ENCODE measurements around the gene OSGEP.
"Not testable (repeated sequence)": the region's sequence is repeated elsewhere in the genome, so short reads cannot be mapped to it uniquely, and the experiment has no call there.

OSGEP gene

DNA sequence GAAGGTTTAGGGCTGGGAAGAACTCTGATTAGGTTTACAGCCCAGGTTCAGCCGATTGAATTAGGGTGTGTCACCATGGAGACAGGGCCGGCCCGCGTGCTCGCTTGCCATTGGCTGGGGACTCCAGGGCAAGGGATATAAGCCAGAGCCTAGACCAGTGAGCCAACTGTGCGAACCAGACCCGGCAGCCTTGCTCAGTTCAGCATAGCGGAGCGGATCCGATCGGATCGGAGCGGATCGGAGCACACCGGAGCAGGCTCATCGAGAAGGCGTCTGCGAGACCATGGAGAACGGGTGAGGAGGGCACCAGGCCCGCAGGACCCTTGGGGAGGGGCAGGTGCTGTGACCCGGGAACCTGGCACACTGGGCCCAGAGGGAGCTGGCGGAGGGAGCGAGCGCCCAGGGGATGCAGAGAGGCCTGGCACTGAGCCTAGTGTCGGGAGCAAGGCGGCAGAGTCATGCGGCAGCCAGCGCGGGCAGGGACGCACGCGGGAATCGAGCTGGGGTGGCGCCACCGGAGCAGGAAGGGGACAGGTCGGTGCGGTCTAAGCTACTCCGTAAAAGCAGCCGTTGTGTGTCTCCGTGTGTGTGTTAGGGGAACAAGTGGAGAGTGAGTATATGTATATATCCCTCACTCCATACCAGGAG, 14.8 kb upstream of the OSGEP start, which contains the start of gene PNP:
Gene PNP, plus strand, starts transcription at position 165 of the 648 bp plus-strand sequence. Its CDS starts 119 bp downstream, at position 284.
- peak; percentile 94 for DNase-seq

DNA sequence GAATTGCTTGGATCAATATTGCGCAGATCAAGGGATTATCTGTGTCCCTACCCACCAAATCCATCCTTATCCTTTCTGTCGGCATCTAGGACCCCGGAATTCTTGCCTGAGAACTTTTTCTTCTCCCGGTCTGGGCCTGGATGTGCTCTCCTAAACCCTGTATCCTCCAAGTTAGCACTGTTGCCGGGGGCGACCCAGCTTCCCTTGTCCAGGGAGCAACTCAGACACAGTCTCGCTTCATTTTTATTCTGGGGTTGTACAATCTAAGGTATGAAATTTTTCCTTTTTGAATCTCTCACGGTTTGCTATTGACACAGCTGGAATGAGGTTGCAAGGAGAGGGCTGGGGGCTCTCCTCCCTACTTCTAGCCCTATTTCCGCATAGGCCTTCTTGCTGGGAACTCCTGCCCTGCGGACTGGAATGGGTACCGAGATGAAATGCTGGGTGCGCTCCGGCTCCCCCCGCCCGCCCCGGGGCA, 14.2 kb upstream of the OSGEP start:
- no peak for DNase-seq

DNA sequence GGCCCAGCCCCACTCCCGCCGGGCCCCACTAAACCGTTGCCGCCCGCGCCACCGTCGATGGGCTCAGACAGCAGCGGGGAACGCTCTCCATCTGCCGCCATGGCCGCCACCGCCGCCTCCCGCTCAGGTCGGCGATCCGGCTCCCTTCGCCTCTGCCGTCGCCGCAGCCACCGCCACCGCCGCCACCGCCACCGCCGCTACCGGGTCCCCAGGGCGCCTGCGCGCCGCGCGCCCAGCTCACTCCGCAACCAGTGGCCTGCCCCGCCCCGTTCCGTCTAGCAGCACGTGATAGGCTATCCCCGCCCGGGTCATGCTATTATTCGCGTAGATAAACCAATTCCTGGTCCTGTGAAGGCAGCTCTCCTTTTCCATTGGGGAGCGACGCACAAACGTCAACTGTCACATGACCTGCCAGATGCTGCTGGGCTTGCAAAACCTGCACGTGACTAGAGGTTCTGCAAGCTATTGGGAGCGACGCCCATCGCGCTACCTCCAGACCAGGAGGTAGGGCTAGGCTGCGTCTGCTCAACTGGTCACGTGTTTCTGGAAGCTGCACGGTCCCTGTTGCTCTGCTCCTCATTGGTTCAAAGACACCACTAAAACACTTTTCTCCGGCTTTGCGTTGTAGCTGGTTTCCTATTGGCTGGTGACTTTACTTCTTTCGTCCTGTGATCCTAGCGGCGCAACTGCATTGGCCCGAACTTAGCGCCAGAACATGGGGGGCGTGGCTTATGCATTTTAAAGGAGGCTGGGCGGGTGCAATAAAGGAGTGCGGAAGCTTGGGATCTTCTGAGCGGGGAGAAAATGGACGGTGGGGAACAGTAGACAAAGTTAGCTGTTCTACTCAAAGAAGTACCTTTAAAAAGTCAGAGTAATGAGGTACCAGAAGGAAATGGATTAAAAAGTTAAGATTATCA, 6.9 kb upstream of the OSGEP start, which contains the start of gene PIP4P1:
Gene PIP4P1, minus strand, starts transcription at position 210 of the 917 bp plus-strand sequence. Its CDS starts 109 bp downstream, at position 101.
- DNase-seq: peak; percentile 100

DNA sequence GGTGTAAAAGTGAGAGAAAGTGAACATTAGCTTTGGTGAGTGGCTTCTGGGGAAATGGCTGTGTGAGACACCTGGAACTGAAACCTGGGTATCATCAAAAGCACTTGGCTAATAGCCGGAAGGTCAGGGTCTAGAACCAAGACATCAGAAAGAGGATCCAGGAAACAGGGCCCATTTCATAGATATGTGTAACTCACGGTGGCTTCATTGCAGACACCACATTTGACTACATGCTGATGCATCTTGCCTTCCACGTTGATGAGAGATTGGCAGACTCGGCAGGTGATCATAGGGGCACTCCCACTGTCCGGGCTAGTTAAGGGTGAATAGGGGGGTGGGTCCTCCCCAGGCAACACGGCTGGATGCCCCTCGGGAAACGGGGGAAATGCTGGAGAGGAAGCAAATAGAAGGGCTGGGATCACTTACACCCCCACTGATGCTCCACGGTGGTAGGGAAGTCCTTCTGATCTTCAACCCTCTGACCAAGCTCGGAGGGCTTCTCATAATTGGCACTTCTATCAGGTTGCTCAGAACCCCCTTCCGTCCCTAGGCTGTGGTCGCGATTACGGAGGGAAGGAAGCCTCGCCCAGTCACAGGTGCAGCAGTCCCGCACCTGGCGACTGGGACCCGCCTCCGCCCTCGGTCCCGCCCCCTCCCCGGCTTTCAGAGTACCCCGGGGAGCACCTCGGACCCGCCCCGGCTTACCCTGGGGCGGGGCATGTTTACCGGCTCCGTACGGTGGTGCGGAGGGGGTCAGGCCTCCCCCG, 6.0 kb upstream of the OSGEP start:
- DNase-seq: peak; percentile 57

DNA sequence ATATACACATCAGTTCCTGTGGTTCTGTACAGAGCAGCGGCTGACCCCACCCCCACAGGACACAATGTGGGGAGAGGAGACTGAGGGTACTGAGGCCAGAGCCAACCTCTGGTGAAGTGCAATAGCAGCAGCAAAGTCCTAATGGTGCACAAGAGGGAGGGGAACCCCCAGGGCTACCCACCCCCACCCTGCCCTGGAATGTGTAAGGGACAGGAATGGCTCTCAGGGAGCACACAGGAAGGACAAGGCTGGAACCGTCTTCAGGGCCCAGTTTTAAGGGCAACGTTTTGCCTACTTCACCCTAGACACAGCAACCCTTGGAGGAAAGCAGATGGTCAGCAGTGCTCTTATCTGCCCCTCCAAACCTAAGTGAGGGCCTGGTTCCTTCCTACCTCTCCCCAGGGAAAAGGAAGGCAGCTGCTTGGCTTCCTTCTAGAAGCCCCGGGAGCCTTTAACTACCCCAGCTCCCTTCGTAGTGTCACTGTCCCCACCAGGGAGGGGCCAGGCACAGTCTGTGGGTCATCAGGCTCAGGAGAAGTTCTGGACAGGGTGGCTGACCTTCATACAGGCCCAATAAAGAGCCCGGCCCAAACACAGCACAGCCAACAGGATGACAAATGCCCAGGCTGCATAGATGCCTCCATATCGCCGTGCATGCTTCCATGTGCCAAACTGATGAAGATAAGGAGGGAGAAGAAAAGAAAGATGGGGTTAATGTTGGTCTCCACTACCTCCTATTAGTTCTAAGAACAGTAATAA, 3.6 kb upstream of the OSGEP start:
- DNase-seq: no peak

DNA sequence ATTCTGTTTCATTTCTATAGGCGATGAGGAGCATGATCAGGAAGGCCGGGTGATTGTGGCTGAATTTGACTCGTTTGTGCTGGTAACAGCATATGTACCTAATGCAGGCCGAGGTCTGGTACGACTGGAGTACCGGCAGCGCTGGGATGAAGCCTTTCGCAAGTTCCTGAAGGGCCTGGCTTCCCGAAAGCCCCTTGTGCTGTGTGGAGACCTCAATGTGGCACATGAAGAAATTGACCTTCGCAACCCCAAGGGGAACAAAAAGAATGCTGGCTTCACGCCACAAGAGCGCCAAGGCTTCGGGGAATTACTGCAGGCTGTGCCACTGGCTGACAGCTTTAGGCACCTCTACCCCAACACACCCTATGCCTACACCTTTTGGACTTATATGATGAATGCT, 2.4 kb upstream of the OSGEP start:
- DNase-seq: no peak

DNA sequence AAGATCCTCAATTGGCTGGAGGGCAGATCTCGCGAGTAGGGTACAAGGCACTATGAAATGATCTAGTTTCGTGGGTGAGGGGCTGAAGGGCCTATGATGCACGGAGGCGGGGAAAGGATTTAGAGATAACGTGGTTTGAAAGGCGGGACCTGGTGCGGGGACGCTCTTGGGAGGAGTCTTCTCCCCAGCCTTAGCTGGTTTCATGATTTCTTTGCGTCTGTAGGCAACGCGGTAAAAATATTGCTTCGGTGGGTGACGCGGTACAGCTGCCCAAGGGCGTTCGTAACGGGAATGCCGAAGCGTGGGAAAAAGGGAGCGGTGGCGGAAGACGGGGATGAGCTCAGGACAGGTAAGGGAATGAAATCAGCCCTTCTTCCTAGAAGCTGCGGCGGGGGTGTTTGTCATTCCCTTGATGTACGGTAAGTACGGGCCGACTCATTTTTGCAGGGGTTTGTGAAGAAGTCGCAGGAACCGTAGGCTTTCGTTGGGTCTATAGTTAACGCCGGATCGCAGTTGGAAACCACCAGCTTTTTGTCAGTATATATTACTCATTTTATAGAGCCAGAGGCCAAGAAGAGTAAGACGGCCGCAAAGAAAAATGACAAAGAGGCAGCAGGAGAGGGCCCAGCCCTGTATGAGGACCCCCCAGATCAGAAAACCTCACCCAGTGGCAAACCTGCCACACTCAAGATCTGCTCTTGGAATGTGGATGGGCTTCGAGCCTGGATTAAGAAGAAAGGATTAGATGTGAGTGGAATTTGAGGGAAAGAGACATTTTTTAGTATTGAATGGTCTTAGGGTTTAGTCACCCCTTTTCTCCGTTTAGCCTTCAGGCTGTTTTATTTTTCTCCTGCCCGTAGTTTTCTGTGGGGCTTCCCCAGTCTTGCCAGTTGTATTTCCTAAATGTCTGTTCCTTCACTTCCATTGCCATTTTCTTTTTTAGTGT, 1.0 kb upstream of the OSGEP start:
- DNase-seq: peak; percentile 24

DNA sequence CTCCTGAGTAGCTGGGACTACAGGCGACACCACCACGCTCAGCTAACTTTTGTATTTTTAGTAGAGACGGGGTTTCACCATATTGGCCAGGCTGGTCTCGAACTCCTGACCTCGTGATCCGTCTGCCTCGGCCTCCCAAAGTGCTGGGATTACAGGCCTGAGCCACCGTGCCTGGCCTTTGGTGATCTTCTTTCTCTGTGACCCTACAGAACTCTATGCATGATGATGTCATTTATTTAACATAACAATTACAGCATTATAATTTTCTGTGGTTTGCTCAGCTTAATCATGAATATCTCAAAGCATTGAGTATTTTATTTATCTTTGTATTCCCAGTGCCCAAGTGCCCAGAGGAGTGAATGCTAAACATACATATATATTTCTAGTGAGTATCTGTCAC, 1.8 kb downstream of the OSGEP start:
- DNase-seq: not testable (repeated sequence)

DNA sequence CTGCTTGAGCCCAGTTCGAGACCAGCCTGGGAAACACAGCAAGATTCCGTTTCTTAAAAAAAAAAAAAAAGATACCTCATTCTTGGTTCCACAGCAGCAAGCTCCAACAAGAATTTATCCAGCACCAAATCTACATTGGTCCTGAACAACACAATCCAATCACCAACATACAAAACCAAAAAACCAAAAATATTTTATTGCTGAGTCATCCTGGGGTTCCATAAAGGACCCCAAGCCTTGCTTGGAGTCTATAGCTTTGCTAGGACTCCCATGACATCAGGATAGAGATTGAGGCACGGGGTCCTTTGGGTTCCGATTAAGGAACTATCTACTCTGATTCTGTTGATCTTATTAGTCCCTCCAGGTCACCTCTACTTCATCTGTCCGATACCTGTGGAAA, 7.7 kb downstream of the OSGEP start:
- no peak for DNase-seq

DNA sequence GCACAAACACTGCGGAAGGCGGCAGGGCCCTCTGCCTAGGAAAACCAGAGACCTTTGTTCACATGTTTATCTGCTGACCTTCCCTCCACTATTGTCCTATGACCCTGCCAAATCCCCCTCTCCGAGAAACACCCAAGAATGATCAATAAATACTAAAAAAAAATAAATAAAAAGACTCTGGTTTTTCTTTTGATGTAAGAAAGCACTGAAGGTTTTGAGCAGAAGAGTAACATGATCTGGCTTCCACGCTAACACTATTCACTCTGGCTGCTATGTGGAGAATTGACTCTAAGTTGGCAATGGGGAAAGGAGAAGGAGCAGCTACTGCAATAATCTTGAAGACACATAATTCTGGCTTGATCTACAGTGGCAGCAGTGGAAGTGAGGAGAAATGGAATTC, 11.0 kb downstream of the OSGEP start:
- DNase-seq: not testable (repeated sequence)

DNA sequence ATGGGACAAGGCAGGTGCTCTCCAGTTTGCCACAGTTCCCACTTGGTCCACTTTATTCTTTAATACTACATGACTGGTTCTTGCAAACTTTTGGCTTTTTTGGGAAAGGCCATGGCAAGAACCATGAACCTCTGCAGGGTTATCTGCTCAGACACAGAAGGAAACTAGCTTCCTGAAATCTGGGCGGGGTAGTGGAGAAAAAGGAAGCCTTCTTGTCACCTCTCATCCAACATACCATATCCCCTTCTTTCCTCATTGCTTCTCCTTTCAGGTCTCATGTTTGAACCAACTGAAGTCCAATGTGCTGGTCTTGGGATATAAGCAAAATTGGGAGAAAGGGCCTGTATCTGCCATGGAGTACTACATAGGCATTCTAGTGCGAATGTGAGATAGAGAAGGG, 13.2 kb downstream of the OSGEP start:
- DNase-seq: no peak

DNA sequence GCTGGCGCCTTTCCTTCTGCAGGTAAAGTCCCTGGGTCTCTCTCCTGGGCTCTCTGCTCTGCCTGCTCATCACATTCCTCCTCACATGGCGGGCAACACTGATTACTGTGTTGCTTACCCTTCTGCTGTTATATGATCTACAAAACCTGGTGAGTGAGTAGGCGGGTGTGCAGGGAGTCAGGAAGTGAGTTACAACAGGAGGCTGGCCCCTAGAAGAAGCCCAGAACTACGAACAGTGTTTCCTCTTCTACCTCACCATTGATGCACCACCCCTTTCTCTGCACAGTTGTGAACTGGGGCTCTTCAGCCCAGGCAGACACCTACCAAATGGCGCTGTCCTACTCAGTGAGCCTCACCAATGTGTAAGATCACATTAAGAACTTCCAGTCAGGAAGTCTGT, 13.7 kb downstream of the OSGEP start:
- DNase-seq: peak; percentile 18

DNA sequence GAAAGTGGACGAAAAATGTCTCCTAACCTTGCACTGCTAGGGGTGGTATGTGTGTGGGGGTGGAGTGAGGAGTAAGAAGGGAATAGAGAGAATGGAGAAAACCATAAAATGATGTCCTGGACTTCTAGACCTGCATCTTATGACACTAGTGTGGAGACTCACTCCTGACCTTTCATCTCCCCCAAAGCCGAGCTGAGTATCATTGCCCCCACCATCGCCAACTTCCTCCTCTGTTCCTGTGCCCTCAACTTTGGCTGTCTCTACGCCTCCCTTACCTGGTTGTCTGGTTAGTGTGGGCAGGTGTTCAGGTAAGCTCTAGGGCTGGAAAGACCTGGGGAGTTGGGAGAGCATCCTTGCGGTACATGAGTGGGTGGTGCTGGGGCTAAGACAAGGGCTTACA, 14.1 kb downstream of the OSGEP start:
- DNase-seq: no peak

DNA sequence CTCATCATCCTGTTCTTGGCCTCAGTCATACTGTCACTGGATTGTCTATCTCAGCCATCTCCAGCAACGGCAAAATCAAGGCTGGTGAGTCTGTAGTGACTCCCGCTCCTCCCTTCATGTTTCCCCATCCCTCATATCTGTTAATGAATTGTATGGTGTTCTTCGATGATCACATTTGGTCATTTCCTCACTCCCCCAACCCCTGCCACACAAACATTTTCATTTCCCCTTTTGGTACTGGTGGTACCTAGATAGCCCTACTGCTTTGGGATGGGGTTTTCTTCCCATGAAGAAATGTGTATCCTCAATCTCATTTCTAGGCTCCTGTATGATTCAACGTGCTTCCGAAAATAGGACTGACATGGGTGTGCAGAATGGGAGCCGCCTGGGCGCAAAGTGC, 15.9 kb downstream of the OSGEP start:
- no peak for DNase-seq

DNA sequence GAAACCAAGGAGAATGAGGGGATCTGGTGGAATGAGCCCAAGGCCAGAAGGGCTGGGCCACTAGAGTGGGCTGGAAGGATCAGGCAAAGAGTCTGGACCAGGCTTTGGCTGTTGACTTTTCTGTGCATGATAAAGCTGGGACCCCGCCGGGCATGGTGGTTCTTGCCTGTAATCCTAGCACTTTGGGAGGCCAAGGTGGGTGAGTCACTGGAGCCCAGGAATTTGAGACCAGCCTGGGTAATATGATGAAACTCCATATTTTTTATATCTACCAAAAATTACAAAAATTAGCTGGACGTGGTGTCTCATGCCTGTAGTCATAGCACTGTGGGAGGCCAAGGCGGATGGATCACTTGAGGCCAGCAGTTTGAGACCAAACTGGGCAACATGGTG, 18.3 kb downstream of the OSGEP start:
- no peak for DNase-seq

DNA sequence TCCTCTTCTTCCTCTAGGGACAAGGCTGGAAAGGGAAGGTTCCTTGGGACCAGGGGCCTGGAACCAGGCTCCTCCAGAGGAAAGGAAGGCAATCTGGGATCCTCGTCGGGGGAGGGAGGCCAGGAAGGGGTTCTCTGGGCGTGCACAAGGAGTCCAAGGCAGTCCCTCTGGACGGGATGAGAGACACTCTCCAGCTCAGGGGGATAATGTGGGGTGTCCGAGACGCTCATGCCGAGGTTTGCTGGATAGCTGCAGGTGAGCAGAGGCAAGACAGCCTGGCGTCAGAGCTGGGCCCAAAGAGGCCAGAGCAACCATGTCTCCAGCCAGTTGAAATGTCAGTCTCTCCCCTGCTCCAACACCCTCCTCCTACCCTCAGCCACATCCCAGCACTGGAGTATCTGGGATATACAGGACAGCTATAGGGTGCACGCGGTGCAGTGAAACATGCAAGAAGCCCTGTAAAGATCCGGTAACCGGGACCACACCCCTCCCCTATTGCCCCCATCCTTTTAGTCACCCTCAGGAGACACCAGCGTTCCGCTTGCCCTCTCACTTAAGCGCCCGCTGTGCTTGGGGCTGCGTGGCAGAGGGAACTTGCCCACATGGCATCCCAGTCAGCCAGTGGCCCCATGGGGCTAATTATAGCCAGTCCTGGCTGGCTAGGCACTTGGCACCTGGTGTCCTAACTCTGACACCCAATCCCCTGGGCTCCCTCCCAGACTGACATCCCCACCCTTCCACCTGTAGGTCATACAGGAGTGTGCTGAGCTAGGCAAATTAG, 18.8 kb downstream of the OSGEP start, which contains the start of gene KLHL33:
Gene KLHL33, minus strand, starts transcription at position 585 of the 781 bp plus-strand sequence. Its CDS starts 355 bp downstream, at position 230.
- no peak for DNase-seq

DNA sequence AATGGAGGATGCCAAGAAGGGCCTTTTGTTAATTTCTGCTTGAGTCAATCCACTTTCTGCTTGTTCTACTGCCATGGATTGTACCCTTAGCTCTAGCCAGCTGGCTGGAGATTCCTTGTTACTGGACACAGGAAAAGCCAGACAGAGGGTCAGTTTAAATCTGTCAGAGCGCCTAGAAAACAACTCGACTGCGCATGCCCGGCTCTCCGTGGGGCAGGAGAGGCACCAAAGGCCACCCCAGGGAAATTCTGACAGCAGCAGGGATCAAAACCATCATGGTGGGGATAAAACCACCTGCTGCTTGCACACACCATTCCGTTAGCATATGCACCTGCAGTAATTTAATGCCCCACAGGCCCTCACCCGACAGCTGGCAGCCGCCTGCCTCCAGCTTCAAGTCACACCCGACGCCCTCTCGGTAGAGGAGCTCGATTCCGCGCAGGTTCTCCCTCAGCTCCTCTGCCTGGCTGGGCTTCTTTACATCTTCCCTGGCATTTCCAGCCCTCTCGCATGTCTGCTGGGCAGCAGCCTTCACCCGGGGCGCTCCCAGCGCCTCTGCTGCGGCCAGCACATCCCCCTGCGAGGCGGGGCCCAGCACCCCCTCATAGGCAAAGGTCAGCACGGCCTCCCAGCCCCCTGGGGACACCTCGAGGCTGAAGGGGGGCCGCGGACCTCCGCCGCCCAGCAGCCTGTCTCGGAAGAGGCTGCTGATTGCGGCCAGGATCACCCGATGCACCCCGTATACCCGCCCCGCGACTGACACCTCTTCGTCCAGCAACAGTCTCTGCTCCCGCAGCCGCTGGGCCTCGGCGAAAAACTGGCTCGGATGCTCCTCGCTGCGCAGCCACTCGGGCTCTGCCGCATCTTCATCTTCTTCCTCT, 19.7 kb downstream of the OSGEP start:
- DNase-seq: no peak

DNA sequence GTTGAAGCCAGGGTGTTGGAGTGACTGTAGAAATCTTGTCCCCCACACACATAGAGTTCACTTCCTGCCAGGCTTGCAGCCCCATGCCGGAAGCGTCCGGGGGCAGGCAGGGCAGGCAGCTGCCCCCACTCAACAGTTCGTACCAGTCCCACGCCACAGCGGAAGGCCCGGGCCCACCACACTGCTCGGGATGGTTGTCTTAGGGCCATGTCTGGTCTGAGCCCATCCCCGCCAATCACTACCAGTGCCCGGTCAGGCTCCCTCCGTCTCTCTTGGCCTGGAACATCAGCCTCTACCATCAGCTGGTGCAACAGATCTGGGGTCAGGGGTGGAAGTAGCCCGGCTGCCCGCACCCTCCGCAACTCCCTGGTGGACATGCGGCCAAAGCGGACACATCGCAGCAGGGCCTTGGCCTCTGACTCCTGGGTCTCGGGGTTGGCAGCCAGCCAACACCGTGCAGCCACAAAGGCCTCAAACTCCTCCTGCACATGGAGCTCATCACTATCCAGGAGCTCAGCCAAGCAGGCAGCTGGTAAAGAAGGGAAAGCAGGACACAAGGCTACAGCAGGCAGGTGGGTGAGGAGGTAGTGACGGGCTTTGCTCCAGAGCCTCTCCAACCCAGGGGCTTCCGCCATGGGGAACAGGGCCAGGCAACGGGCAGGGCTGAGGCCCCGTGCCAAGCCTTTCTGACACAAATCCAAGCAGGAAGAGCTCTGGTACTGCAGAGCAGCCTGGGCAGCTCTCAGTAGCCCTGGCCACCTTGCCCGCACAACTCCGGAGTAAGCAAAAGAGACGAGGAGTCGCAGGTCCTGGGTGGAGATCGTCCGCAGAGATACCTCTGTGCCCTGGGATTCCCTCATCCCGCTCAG, 24.6 kb downstream of the OSGEP start:
- DNase-seq: no peak
